PC-3 (cell line): ENCODE measurements around the gene ZNF532. TPM values are rescaled to one million over a fixed set of nuclear protein-coding genes. Genes with fewer than 3 reads are reported as not detected.
"Not testable (repeated sequence)": the region's sequence is repeated elsewhere in the genome, so short reads cannot be mapped to it uniquely, and the experiment has no call there.

ENCODE experiments used
- ATAC-seq: fragments of 200-7000 bp; cut with Tn5 transposase; 2 replicates; pipeline ENCODE4 v1.9.1; 2020; ENCODE audit warnings: mild to moderate bottlenecking, moderate library complexity
- BruUV-seq: library from RNA; stranded (reverse); fragments of 400-500 nt; replicated peaks from 2 replicates; lab custom pipeline; 2021; lab: Mats Ljungman, UMichigan
- CTCF ChIA-PET: fragments of 300-600 bp; sonication (Branson Sonifier 250); formaldehyde crosslinking; loops from one replicate; lab custom pipeline; 2022; ENCODE audit warnings: antibody characterized with exemption; lab: Charles Lee
- POLR2A ChIA-PET: fragments of 300-600 bp; sonication (Branson Sonifier 250); formaldehyde crosslinking; loops from one replicate; lab custom pipeline; 2022; ENCODE audit warnings: antibody characterized with exemption; ENCODE audit not compliant: unreplicated experiment; lab: Charles Lee
- DNase-seq: peaks from one replicate; pipeline ENCODE4 v3.0.0-alpha.2; 2015
- H2AFZ ChIP-seq: fragments of 300-600 bp; sonication (generic); 2 replicates; pipeline ENCODE4 v1.6.0; 2016; ENCODE audit warnings: antibody characterized with exemption, low read length
- H3F3A ChIP-seq: fragments of 300-600 bp; sonication (generic); one replicate; pipeline ENCODE4 v1.6.0; 2017; ENCODE audit warnings: antibody characterized with exemption, low read length, control low read depth, mild to moderate bottlenecking; ENCODE audit not compliant: unreplicated experiment
- H3K27ac ChIP-seq: fragments of 300-600 bp; sonication (generic); 2 replicates; pipeline ENCODE4 v1.5.1; 2016; ENCODE audit warnings: mild to moderate bottlenecking, low read length
- H3K27me3 ChIP-seq: fragments of 300-600 bp; sonication (generic); 2 replicates; pipeline ENCODE4 v1.6.1; 2016; ENCODE audit warnings: low read length, mixed read lengths
- H3K36me3 ChIP-seq: fragments of 300-600 bp; sonication (generic); 2 replicates; pipeline ENCODE4 v1.6.1; 2016; ENCODE audit warnings: low read depth, mixed run types, low read length, mixed read lengths
- H3K4me1 ChIP-seq: fragments of 300-600 bp; sonication (generic); 2 replicates; pipeline ENCODE4 v1.5.1; 2016; ENCODE audit warnings: low read length; ENCODE audit not compliant: insufficient read depth
- H3K4me2 ChIP-seq: fragments of 300-600 bp; sonication (generic); 2 replicates; pipeline ENCODE4 v1.6.0; 2016; ENCODE audit warnings: low read length
- H3K4me3 ChIP-seq: fragments of 300-600 bp; sonication (generic); 2 replicates; pipeline ENCODE4 v1.5.1; 2016; ENCODE audit warnings: mild to moderate bottlenecking, low read length, mixed read lengths
- H3K79me2 ChIP-seq: fragments of 300-600 bp; sonication (generic); 2 replicates; pipeline ENCODE4 v1.6.1; 2017; ENCODE audit warnings: low read length, mixed read lengths
- H3K9ac ChIP-seq: fragments of 300-600 bp; sonication (generic); 2 replicates; pipeline ENCODE4 v1.6.0; 2016; ENCODE audit warnings: mild to moderate bottlenecking, low read length
- H3K9me2 ChIP-seq: fragments of 300-600 bp; sonication (generic); replicated peaks from 2 replicates; pipeline ENCODE4 v1.6.1; 2016; ENCODE audit warnings: mixed run types, low read length, mixed read lengths
- H3K9me3 ChIP-seq: fragments of 300-600 bp; sonication (generic); 2 replicates; pipeline ENCODE4 v1.6.1; 2016; ENCODE audit warnings: low read length, mixed read lengths
- H4K20me1 ChIP-seq: fragments of 300-600 bp; sonication (generic); 2 replicates; pipeline ENCODE4 v1.6.1; 2016; ENCODE audit warnings: low read length, mixed read lengths
- CTCF ChIP-seq: fragments of 300-600 bp; sonication (generic); conservative IDR thresholded peaks from 2 replicates; pipeline ENCODE4 v1.5.1; 2017; ENCODE audit warnings: antibody characterized with exemption, low read depth, mild to moderate bottlenecking, low read length
- EZH2 ChIP-seq: fragments of 300-600 bp; sonication (generic); IDR thresholded peaks from one replicate; pipeline ENCODE4 v1.6.1; 2017; ENCODE audit warnings: antibody characterized with exemption, mild to moderate bottlenecking, low read length; ENCODE audit not compliant: unreplicated experiment
- EZH2phosphoT487 ChIP-seq: fragments of 300-600 bp; sonication (generic); IDR thresholded peaks from 2 replicates; pipeline ENCODE4 v1.6.1; 2018; ENCODE audit warnings: mild to moderate bottlenecking, antibody characterized with exemption, low read length, borderline replicate concordance
- intact Hi-C: fragments of 100-400 bp; cut with micrococcal nuclease; formaldehyde crosslinking; loops from 2 replicates; pipeline ENCODE4 v1.9.0; 2023
- total RNA-seq: library from RNA; depleted of rRNA; stranded (reverse); fragments of >200 nt; gene quantifications from 2 replicates; pipeline ENCODE4 v1.2.3, GENCODE V29; 2014

ZNF532 gene
- total RNA-seq, 1 experiment from 2014 or later: 47.3 TPM

- no peak for ATAC-seq
These were observed 47.1 kb downstream of the ZNF532 start for GRCh38 chr18:58911766-58912165.

GRCh38 chr18:58915006-58915799 lies 50.5 kb downstream of the ZNF532 start:
- H3K27me3 ChIP-seq: no peaks in the 10 kb centered on the region
- no peaks in the 10 kb centered on the region for H4K20me1 ChIP-seq
- H2AFZ ChIP-seq: no peak overlapping the region
- POLR2A ChIA-PET: no interaction called here
- CTCF ChIA-PET: no interaction called here
- no peaks in the 10 kb centered on the region for H3F3A ChIP-seq
- H3K4me1 ChIP-seq: peaks cover 10% of the 10 kb centered on the region; the same call in 1 of the 2 replicates
- no peak overlapping the region for H3K4me3 ChIP-seq
- no TSS peak for BruUV-seq
- H3K79me2 ChIP-seq: peaks cover 91% of the 10 kb centered on the region
- peaks cover 27% of the 10 kb centered on the region for H3K36me3 ChIP-seq
- TF ChIP-seq EZH2: no peak
- TF ChIP-seq EZH2phosphoT487: no peak
- no peak for TF ChIP-seq CTCF
- DNase-seq (no peak), ATAC-seq (no peak)
- H3K9me3 ChIP-seq: no peaks in the 10 kb centered on the region
- H3K27ac ChIP-seq: no peak overlapping the region
- intact Hi-C loops: no loop called here
- H3K9me2 ChIP-seq: no peaks in the 10 kb centered on the region
- H3K4me2 ChIP-seq: no peak overlapping the region
- H3K9ac ChIP-seq: no peak overlapping the region

More at GRCh38 chr18:58911766-58912165, 47.1 kb downstream of the ZNF532 start:
- no peak for DNase-seq
- Histone ChIP-seq H3K9me2 (no peaks in the 10 kb centered on the region), H3K27ac (no peak overlapping the region), H3K4me2 (no peak overlapping the region), H3K9me3 (no peaks in the 10 kb centered on the region), H3F3A (no peaks in the 10 kb centered on the region), H3K4me3 (no peak overlapping the region), H3K27me3 (no peaks in the 10 kb centered on the region), H2AFZ (no peak overlapping the region), H3K36me3 (peaks cover 22% of the 10 kb centered on the region; the same call in 1 of the 2 replicates), H3K79me2 (peaks cover 97% of the 10 kb centered on the region), H3K9ac (no peak overlapping the region), H4K20me1 (no peaks in the 10 kb centered on the region), H3K4me1 (peaks cover 10% of the 10 kb centered on the region; the same call in 1 of the 2 replicates)
- TF ChIP-seq EZH2phosphoT487 (no peak), EZH2 (no peak), CTCF (no peak)
- BruUV-seq: no TSS peak
- ChIA-PET POLR2A (no interaction called here), CTCF (no interaction called here)
- intact Hi-C loops: no loop called here

- no peak overlapping the region for H3K9ac ChIP-seq
- CTCF ChIA-PET: no interaction called here
- H3K27me3 ChIP-seq: no peaks in the 10 kb centered on the region
- no peak overlapping the region for H3K27ac ChIP-seq
- H3K4me3 ChIP-seq: no peak overlapping the region
- H3K9me2 ChIP-seq: no peaks in the 10 kb centered on the region
- H3K79me2 ChIP-seq: peaks cover 91% of the 10 kb centered on the region
- TF ChIP-seq CTCF (no peak), EZH2phosphoT487 (no peak), EZH2 (no peak)
- no peaks in the 10 kb centered on the region for H4K20me1 ChIP-seq
- intact Hi-C loops: no loop called here
- DNase-seq: no peak
- POLR2A ChIA-PET: no interaction called here
- no TSS peak for BruUV-seq
- H3K36me3 ChIP-seq: peaks cover 25% of the 10 kb centered on the region
- ATAC-seq: no peak
- no peaks in the 10 kb centered on the region for H3F3A ChIP-seq
- no peak overlapping the region for H3K4me2 ChIP-seq
- no peaks in the 10 kb centered on the region for H3K9me3 ChIP-seq
- H2AFZ ChIP-seq: no peak overlapping the region
- peaks cover 10% of the 10 kb centered on the region; the same call in 1 of the 2 replicates for H3K4me1 ChIP-seq
These were observed 51.3 kb downstream of the ZNF532 start for GRCh38 chr18:58915995-58916394.

- H3K27ac ChIP-seq, DNase-seq, H3K9ac ChIP-seq, H3K9me3 ChIP-seq, BruUV-seq, H3K4me1 ChIP-seq, intact Hi-C loops, H3F3A ChIP-seq, POLR2A ChIA-PET, H4K20me1 ChIP-seq, H3K9me2 ChIP-seq, H3K4me3 ChIP-seq, CTCF ChIA-PET, ATAC-seq, H2AFZ ChIP-seq, H3K4me2 ChIP-seq, H3K27me3 ChIP-seq: not testable (repeated sequence)
- peaks cover 46% of the 10 kb centered on the region for H3K36me3 ChIP-seq
- peaks cover 92% of the 10 kb centered on the region for H3K79me2 ChIP-seq
These were observed 55.3 kb downstream of the ZNF532 start for GRCh38 chr18:58919934-58920333.
